Thyroid gland (tissue), 4 donors: ENCODE measurements around the gene DUS1L. TPM values are rescaled to one million over a fixed set of nuclear protein-coding genes. Genes with fewer than 3 reads are reported as not detected.

ENCODE experiments used
- DNase-seq, 2 donors: peaks; one replicate each; pipeline ENCODE4 v3.0.0-alpha.2; 2019
- H3K27ac ChIP-seq, 3 donors: fragments of 200-600 bp; sonication (generic); 1 replicate in 2 of 3; 2 replicates in 1 of 3; pipeline ENCODE4 v1.5.1; 2016 to 2019; ENCODE audit warnings: mild to moderate bottlenecking in 1 of 3, moderate library complexity in 1 of 3
- H3K27me3 ChIP-seq: fragments of 200-600 bp; sonication (generic); one replicate; pipeline ENCODE4 v1.5.1; 2019
- H3K36me3 ChIP-seq, 2 donors: fragments of 200-600 bp; sonication (generic); one replicate each; pipeline ENCODE4 v1.5.1; 2016 to 2019
- H3K4me1 ChIP-seq, 2 donors: fragments of 200-600 bp; sonication (generic); one replicate each; pipeline ENCODE4 v1.5.1; 2017 to 2019
- H3K4me3 ChIP-seq, 3 donors: fragments of 200-600 bp; sonication (generic); replicated peaks in 1 of 3; 1 replicate in 2 of 3; 2 replicates in 1 of 3; pipeline ENCODE4 v1.5.1; 2016; ENCODE audit warnings: mild to moderate bottlenecking in 1 of 3
- H3K9me3 ChIP-seq: fragments of 200-600 bp; sonication (generic); one replicate; pipeline ENCODE4 v1.5.1; 2017
- CTCF ChIP-seq, 6 experiments: fragments of 200-600 bp in 3 of 6; fragments of 450-650 bp in 3 of 6; sonication (generic) in 3 of 6; IDR thresholded peaks; one replicate each; pipeline ENCODE4 v1.5.1; 2016 to 2019; ENCODE audit warnings: antibody characterized with exemption in 6 of 6, mild to moderate bottlenecking in 2 of 6, inconsistent platforms in 1 of 6, moderate library complexity in 1 of 6
- POLR2A ChIP-seq, 2 donors: fragments of 450-650 bp; IDR thresholded peaks; one replicate each; pipeline ENCODE4 v1.6.1; 2017; ENCODE audit warnings: antibody characterized with exemption in 2 of 2, mild to moderate bottlenecking in 2 of 2, moderate library complexity in 1 of 2
- WGBS, 2 donors: methylation state at CpG; one replicate each; pipeline ENCODE4 v1.1.5; 2017; 5-methylcytosine and 5-hydroxymethylcytosine counted together
- intact Hi-C: fragments of 100-400 bp; cut with DNase I; formaldehyde crosslinking; loops from one replicate; pipeline ENCODE4 v1.15.1; 2023
- total RNA-seq, 4 donors: library from RNA; depleted of rRNA; stranded (reverse); fragments of >200 nt; gene quantifications; one replicate each; pipeline ENCODE4 v1.2.3, GENCODE V29; 2016

DUS1L gene
- total RNA-seq, 4 donors from 2014 or later, result 58.7 to 90.5 (median 75.5) TPM

DNA sequence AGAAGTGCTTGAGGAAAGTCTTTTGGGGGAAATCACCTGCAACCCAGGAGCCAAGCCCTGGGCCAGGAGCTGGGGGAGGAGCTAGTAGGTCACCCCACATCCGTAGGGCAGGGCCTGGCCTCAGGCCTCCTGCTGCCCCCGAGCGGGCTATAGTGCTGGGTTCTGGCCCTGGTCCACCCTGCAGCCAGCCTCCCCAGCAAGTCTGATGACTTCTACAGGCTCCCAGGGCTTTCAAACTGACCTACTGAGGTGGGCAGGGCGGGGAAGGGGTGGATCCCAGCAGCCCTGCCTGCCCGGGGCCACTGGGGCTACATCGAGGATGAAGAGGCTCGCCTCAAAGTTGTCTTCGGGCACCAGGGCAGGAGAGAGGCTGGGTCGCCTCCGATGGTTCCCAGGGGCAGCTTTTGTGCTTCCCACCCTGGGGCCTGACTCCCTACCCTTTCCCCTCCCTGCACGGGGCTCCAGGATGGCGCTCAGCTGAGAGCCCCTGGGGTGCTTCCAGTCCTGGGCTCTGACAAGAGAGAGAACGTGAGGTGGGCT, 47.9 kb downstream of the DUS1L start:
- no peak overlapping the region for H3K27ac ChIP-seq
- peaks cover 12 to 13% of the 10 kb centered on the region in 2 donors for H3K4me1 ChIP-seq
- TF ChIP-seq CTCF (IDR thresholded peaks at IDR 0.05) (no peak), POLR2A (IDR thresholded peaks at IDR 0.05) (no peak)
- H3K36me3 ChIP-seq, result no peaks in the 10 kb centered on the region
- no peak overlapping the region for H3K4me3 ChIP-seq
- intact Hi-C loops, result no loop called here
- no peaks in the 10 kb centered on the region for H3K9me3 ChIP-seq
- 86 to 89% methylated on average over 6 to 10 of the region's 13 CpGs for WGBS, 2 donors
- DNase-seq, result no peak
- H3K27me3 ChIP-seq, result no peaks in the 10 kb centered on the region

GRCh38 chr17:82016875-82017459, 48.6 kb downstream of the DUS1L start:
- DNase-seq, result no peak

DNA sequence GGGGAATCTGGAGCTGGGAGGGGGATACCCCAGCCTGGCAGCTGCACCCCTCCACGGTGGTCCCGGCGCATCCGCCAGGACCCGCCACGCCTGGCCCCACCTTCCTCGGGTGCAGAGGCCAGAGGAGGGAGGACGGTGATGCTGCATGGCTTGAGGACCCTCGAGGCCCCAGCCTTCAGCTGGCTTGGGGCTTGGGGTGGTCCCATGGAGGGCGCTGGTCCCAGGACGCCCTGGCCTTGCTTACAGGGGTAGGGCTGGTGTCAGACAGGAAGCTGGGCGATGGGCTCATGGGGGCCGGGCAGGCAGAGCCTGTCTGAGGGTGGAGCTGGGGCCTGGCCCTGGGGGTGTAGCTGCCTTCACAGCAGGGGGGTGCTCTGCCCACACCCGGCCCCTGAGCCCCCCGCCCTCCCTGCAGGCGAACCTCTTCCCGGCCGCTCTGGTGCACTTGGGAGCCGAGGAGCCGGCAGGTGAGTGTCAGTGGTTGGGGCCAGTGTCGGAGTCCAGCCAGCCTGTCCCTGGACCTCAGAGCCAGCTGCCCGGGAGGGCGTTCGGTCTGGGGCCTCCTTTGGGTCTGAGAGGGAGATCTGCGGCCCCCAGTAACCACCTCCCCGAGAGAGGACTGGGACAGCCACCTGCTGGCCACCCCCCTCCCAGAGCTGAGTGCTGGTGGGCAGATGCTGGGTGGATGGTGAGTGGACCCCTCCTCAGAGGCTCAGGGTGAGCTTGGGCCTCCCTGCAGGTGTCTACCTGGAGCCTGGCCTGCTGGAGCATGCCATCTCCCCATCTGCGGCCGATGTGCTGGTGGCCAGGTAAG, 49.3 kb downstream of the DUS1L start:
- WGBS, 2 donors, result 89% methylated on average over 24 of the region's 28 CpGs; no CpG with 5 or more reads in 1 of the 2 donors
- intact Hi-C loops, result no loop called here
- DNase-seq, result no peak
- no peaks in the 10 kb centered on the region for H3K27me3 ChIP-seq
- no peaks in the 10 kb centered on the region for H3K9me3 ChIP-seq
- H3K36me3 ChIP-seq, result no peaks in the 10 kb centered on the region
- no peak overlapping the region for H3K27ac ChIP-seq
- H3K4me3 ChIP-seq, result no peak overlapping the region
- H3K4me1 ChIP-seq, result peaks cover under 1 to 2% of the 10 kb centered on the region in 2 donors
- TF ChIP-seq POLR2A (IDR thresholded peaks at IDR 0.05), result no peak
- TF ChIP-seq CTCF (IDR thresholded peaks at IDR 0.05), result no peak

More at GRCh38 chr17:82016875-82017459, 48.6 kb downstream of the DUS1L start:
- 85 to 89% methylated on average over 8 to 21 of the region's 24 CpGs for WGBS, 2 donors
- Histone ChIP-seq H3K36me3 (no peaks in the 10 kb centered on the region), H3K27me3 (no peaks in the 10 kb centered on the region), H3K4me1 (peaks cover 8 to 9% of the 10 kb centered on the region in 2 donors), H3K9me3 (no peaks in the 10 kb centered on the region), H3K27ac (no peak overlapping the region), H3K4me3 (no peak overlapping the region)
- intact Hi-C loops, result no loop called here
- TF ChIP-seq POLR2A (IDR thresholded peaks at IDR 0.05), result no peak
- no peak for TF ChIP-seq CTCF (IDR thresholded peaks at IDR 0.05)

DNA sequence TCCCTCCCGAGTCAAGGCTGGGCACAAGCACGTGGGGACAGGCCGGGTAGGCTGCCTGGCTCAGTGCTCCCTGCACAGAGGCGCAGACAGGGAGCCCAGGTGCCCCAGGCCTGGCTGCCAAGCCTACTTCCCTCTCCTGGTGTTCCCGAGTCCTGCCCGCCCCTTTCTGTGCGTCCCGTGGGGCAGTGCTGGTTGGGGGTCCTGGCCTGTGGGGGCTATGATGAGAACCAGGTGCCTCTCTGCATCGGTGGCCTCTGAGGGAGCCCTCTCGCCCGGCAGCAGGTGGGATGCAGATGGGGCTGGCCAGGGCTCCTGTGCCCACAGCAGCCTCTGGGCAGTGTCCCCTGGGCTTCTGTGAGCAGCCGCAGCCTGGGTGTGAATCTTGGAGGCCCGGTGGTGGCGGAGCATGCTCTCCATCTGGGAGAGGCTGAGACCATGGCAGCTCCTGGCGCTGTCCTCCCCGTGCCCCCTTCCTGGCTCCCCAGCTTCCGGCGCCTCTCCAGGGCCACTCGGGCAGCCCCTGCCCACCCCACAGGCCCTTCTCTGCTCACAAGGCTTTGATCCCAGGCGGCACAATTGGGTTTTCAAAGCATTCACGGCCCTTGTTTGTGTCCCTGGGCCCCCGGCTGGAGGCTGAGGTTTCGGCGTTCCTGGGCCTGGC, 50.2 kb downstream of the DUS1L start:
- TF ChIP-seq CTCF (IDR thresholded peaks at IDR 0.05) (no peak), POLR2A (IDR thresholded peaks at IDR 0.05) (no peak)
- Histone ChIP-seq H3K27ac (no peak overlapping the region), H3K4me1 (no peaks in the 10 kb centered on the region), H3K27me3 (no peaks in the 10 kb centered on the region), H3K9me3 (no peaks in the 10 kb centered on the region), H3K4me3 (no peak overlapping the region), H3K36me3 (no peaks in the 10 kb centered on the region)
- no peak for DNase-seq
- intact Hi-C loops, result no loop called here
- WGBS, 2 donors, result 83 to 90% methylated on average over 14 to 16 of the region's 24 CpGs
